ENCODE data around the gene ZNF8. TPM values are rescaled to one million over a fixed set of nuclear protein-coding genes. Genes with fewer than 3 reads are reported as not detected.
A peak's percentile ranks its signal among the peaks of the same experiment; 100 is the strongest.
"Not testable (repeated sequence)": the region's sequence is repeated elsewhere in the genome, so short reads cannot be mapped to it uniquely, and the experiment has no call there.

The ZNF8 gene
- total RNA-seq, 1 experiment from 2014 or later, result 6.5 TPM

- in situ Hi-C loops (cut with HindIII; ENCODE audit: low sequenced_read_pairs), result no loop called here
- DNase-seq (ENCODE audit: low spot score), result no peak
Observed at GRCh38 chr19:58330458-58330857, 51.7 kb downstream of the ZNF8 start.

GRCh38 chr19:58332697-58333096 is 53.9 kb downstream of the ZNF8 start:
- no peak for DNase-seq (ENCODE audit: low spot score)
- in situ Hi-C loops (cut with HindIII; ENCODE audit: low sequenced_read_pairs), result no loop called here

- no peak for DNase-seq (ENCODE audit: low spot score)
- in situ Hi-C loops (cut with HindIII; ENCODE audit: low sequenced_read_pairs), result no loop called here
Observed at GRCh38 chr19:58334691-58335249, 56.0 kb downstream of the ZNF8 start.

DNA sequence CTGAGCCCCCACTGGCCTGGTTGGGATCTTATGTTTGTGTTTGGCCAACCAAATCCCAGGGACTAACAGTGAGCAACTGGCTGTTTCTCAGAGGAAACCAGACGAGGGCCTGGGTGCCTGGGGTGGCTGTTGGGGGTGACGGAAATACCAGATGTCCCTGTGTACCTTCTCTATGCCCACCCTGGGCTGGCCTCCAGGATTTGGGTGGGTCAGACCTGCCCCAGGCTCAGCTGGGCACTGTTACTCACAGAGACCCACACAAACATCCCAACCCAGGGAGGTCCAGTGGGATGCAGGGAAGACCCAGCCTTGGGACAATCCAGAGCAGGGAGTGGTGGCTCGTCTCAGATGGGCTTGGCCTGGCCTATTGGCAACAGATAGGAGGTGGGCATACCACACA is 56.9 kb downstream of the ZNF8 start:
- in situ Hi-C loops (cut with HindIII; ENCODE audit: low sequenced_read_pairs), result no loop called here
- no peak for DNase-seq (ENCODE audit: low spot score)

- in situ Hi-C loops (cut with HindIII; ENCODE audit: low sequenced_read_pairs), result no loop called here
- DNase-seq (ENCODE audit: low spot score), result no peak
Observed at GRCh38 chr19:58336216-58336615, 57.5 kb downstream of the ZNF8 start.

DNA sequence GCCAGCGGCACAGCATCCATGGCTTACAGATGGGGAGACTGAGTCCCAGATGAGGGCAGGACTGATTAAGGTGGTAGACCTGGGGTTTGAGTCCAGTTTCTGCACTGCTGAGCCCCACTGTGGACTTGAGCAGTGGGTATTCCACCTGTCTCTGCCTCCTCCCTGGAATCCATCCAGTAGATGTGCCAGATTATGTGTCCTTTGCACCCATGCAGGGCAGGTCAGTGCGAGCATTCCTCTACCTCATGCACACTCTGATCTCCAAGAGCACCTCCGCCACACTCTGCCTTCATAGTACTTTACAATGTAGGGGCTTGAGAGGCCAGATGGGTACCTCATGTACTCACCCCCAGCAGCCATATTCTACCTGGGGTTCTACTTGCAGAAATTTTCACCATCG is 58.1 kb downstream of the ZNF8 start:
- in situ Hi-C loops (cut with HindIII; ENCODE audit: low sequenced_read_pairs), result no loop called here

GRCh38 chr19:58338336-58338735 is 59.6 kb downstream of the ZNF8 start:
- in situ Hi-C loops (cut with HindIII; ENCODE audit: low sequenced_read_pairs), result no loop called here
- no peak for DNase-seq (ENCODE audit: low spot score)

More for the DNA sequence above, 58.1 kb downstream of the ZNF8 start:
- DNase-seq (ENCODE audit: low spot score), result no peak

DNA sequence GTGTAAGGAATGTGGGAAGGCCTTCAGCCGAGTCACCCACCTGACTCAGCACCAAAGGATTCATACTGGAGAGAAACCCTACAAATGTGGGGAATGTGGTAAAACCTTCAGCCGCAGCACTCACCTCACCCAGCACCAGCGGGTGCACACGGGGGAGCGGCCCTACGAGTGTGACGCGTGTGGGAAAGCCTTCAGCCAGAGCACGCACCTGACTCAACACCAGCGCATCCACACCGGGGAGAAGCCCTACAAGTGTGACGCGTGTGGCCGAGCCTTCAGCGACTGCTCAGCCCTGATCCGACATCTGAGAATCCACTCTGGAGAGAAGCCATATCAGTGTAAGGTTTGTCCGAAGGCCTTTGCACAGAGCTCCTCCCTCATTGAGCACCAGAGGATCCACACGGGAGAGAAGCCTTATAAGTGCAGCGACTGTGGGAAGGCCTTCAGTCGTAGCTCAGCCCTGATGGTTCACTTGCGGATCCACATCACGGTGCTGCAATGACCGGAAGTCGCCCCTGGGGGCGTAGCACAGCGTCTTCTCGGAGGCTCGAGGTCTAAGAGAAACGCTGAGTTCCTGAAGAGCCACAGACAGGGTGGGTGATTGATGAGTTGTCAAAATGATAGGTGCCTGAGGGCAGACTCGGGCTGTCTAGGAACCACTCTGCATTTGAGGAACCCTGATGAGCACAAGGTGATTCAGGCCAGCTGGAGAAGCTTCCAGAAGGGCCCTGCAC is 60.2 kb downstream of the ZNF8 start:
- no peak for DNase-seq (ENCODE audit: low spot score)
- in situ Hi-C loops (cut with HindIII; ENCODE audit: low sequenced_read_pairs), result no loop called here

GRCh38 chr19:58345558-58345957 is 66.8 kb downstream of the ZNF8 start:
- in situ Hi-C loops (cut with HindIII; ENCODE audit: low sequenced_read_pairs), result no loop called here

GRCh38 chr19:58346961-58347929 is 68.5 kb downstream of the ZNF8 start:
- in situ Hi-C loops (cut with HindIII; ENCODE audit: low sequenced_read_pairs), result no loop called here
- DNase-seq (ENCODE audit: low spot score), result peak; percentile 84

More at GRCh38 chr19:58345558-58345957, 66.8 kb downstream of the ZNF8 start:
- no peak for DNase-seq (ENCODE audit: low spot score)

- in situ Hi-C loops (cut with HindIII; ENCODE audit: low sequenced_read_pairs); DNase-seq (ENCODE audit: low spot score): not testable (repeated sequence)
Observed at GRCh38 chr19:58348080-58348479, 69.3 kb downstream of the ZNF8 start.

DNA sequence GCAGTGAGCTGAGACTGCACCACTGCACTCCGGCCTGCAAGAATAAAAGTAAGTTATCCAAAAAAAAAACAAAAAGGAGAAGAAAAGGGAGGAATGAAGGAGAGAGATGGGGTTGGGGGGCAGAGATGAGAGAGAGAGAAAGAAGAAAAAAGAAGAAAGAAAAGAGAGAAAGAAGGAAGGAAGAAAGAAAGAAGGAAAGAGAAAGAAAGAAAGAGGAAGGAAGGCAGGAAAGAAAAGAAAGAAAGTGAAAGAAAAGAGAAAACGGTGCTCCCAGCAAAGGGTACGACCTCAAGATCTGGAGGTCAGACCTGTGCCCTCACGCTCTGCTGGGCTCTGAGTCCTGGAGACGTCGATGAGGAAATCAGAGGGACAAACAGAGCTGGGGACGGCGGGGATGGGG is 70.8 kb downstream of the ZNF8 start:
- in situ Hi-C loops (cut with HindIII; ENCODE audit: low sequenced_read_pairs), result no loop called here
- no peak for DNase-seq (ENCODE audit: low spot score)

GRCh38 chr19:58350001-58350861 is 71.5 kb downstream of the ZNF8 start:
- in situ Hi-C loops (cut with HindIII; ENCODE audit: low sequenced_read_pairs), result no loop called here
- no peak for DNase-seq (ENCODE audit: low spot score)

GRCh38 chr19:58350871-58351557 is 72.3 kb downstream of the ZNF8 start:
- in situ Hi-C loops (cut with HindIII; ENCODE audit: low sequenced_read_pairs), result no loop called here
- no peak for DNase-seq (ENCODE audit: low spot score)

DNA sequence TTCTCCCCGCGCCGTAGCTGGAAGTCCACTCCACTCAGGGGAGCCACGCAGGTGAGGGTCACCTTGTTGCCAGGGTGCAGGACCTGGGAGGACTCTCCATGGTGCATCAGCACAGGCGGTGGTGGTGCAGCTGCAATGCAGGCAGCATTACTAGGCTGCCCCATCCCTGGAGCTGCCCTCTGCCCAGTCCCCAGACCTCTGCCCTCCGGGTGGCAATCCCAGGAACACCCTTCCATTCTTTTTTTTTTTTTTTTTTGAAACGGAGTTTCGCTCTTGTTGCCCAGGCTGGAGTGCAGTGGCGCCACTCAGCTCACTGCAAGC is 72.8 kb downstream of the ZNF8 start:
- no peak for DNase-seq (ENCODE audit: low spot score)
- in situ Hi-C loops (cut with HindIII; ENCODE audit: low sequenced_read_pairs), result no loop called here

GRCh38 chr19:58351990-58352755 is 73.4 kb downstream of the ZNF8 start:
- in situ Hi-C loops (cut with HindIII; ENCODE audit: low sequenced_read_pairs), result no loop called here
- DNase-seq (ENCODE audit: low spot score), result no peak
